Eye (tissue), 1 donor: ENCODE results near the gene ATR.
"Not testable (repeated sequence)": the region's sequence is repeated elsewhere in the genome, so short reads cannot be mapped to it uniquely, and the experiment has no call there.

Source experiments
- DNase-seq: peaks from one replicate; pipeline ENCODE4 v3.0.0-alpha.2; 2015

The ATR gene

DNA sequence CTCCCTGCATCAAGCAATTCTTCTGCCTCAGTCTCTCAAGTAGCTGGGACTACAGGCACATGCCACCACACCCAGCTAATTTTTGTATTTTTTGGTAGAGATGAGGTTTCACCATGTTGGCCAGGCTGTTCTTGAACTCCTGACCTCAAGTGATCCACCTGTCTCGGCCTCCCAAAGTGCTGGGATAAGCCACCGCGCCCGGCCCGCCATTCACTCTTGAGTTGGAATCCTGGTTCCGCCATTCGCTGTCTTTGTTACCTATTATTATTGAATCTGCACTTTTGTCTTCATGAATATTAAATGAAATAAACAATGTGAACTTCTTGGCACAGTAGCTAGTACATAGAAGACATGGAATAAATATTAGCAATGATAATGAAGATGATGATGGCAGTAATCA, 13.7 kb upstream of the ATR start:
- not testable (repeated sequence) for DNase-seq

DNA sequence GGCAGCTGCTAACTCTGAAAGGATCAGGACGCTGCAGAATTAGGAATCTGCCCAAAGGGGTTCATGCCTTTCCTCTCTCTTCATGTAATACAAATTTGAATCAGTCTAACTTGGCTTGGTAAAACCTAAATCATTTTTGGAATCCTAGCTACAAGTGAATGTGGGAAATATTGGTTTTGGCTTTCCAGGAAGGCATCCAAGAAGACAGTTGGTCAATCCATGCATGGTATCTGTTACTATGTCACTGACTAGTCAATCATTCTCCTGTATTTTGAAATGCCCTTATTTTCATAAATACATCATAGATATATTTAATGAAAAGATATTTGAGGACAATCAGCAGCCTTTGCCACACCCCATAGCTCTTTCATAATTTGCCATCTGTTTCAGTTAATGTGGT, 10.2 kb upstream of the ATR start:
- DNase-seq: no peak

DNA sequence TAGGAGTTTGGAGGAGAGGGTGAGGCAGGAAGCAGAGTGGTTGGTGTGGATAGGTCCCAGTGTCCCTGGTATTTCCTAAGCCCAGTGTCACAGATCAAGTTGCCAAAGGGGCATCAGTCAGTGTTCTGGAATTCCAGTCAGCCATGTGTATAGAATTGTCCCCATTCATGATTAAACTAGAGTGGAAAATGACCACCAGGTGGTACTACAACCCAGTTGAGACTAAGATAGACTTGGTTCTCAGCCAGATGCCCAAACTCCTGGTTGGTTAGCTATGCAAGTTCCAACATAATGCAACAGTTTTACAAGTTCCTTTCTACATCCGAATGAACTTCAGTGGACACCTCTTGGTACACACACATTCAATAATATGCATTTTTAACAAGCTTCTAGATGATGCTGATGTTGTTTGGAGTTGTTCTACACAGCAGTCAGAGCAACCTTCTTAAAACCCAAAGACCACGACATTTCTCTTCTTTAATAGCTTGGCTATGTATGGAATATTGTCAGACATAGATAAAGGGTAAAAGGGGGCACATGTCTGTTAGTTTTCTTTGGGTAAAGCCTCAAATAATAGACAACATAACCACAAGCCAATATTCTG, 8.4 kb upstream of the ATR start:
- peak; percentile 87 for DNase-seq

DNA sequence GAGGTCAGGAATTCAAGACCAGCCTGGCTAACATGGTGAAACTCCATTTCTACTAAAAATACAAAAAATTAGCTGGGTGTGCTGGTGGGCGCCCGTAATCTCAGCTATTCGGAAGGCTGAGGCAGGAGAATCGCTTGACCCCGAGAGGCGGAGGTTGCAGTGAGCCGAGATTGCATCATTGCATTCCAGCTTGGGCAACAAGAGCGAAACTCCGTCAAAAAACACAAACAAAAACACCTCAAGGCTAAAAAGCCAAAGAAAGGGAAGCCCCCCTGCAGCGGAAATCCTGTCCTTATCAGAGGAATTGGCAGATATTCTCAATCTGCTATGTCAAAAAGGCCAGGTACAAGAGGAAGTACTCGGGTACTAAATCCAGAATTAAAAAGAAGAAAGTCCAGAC, 2.5 kb upstream of the ATR start:
- not testable (repeated sequence) for DNase-seq

DNA sequence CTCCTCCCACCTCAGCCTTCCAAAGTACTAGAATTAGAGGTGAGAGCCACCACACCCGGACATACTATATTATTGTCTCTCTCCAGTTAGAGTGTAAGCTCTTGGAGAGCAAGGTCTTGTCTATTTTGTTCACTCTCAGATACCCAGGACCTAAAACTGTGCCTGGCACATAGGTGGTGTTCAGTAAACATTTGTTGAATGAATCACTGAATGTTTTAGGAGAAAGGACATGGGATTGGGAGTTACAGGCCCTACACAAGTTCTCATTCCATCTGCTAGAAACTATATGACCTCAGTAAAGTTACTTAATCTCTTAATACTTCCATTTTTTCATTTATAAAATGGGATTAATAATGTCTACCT, 1.5 kb upstream of the ATR start:
- no peak for DNase-seq

DNA sequence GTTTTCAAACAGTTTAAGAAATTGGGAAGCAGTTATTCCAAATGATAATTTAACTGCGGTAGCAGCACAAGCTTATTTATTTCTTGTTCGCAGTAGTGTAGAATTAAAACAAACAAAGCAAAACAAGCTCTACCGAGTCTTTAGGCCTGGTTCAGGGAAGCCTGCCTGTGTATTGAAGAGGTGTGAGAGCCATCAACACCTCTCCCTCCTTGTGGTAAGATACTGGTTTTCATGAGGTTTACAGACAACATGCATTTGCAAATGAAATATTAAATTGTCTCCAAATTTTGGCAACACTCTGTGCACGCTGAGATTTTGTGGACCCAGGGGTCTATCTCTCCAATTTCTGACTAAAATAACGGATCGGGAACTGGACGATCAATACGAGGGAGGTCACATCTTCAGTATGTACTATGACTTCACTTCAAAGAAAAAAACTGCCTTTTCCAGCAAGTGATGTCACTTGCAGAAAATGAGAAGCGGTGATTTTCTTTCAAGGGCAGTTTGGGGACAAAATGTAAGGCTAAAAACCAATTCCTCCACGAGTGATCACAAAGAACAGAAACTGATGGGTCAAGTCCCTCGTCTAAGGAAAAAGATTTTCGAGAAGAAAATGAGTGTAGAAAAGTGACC, 721 bp downstream of the ATR start:
- DNase-seq: no peak

DNA sequence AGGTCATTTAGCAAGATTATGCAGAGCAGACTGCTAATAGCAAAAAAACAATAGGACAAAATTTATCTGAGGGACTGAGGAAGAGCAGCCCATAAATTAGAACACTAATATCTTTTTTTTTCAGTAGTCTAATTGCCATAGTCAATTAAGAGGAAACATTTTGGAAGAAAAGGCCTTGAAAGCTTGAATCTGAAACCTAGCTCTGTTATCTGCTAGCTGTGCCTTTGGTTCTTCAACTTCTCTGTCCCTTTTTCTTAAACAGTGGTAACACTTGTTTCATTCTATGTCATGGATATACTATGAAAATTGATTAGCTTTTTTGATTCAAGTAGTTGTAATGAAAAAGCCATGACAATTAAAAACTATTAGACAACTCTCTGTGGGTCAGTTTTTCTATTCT, 1.7 kb downstream of the ATR start:
- DNase-seq: no peak

DNA sequence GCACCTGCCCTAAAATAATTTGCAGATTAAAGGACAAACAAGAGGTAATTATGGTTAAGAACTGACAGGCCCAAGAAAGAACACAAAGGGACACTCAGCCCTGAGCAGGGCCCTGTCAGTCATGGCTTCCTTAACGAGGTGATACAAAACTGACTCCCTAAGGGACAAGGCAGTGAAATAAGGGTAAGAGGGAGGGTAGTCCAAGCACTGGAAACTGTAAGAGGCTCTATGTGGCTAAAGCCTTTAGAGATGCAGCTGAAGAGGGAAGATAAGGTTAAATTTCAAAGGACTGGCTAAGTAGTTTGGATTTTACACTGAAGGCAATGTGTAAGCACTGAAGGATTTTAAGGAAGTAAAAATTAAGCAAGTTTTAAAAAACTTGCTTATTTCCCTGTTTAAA, 3.9 kb downstream of the ATR start:
- no peak for DNase-seq

DNA sequence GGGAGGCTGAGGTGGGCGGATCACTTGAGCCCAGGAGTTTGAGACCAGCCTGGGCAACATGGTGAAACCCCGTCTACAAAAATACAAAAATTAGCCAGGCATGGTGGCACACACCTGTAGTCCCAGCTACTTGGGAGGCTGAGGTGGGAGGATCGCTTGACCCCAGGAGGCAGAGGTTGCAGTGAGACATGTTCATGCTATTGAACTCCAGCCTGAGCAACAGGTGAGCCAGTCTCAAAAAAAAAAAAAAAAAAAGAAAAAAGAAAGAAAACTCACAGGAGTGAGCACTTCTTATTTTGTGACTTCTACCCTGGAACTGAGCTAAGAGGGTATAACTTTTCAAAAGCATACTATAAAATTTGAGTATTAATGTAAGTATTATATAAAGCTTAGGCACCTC, 4.3 kb downstream of the ATR start:
- DNase-seq: not testable (repeated sequence)

DNA sequence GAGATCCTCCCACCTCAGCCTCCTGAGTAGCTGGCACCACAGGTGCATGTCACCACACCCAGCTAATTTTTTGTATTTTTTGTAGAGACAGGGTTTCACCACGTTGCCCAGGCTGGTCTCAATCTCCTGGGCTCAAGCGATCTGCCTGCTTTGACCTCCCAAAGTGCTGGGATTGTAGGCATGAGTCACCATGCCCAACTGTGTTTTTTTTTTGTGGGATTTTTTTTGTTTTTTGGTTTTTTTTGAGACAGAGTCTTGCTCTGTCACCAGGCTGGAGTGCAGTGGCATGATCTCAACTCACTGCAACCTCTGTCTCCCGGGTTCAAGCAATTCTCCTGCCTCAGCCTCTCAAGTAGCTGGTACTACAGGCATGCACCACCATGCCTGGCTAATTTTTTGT, 9.1 kb downstream of the ATR start:
- not testable (repeated sequence) for DNase-seq

DNA sequence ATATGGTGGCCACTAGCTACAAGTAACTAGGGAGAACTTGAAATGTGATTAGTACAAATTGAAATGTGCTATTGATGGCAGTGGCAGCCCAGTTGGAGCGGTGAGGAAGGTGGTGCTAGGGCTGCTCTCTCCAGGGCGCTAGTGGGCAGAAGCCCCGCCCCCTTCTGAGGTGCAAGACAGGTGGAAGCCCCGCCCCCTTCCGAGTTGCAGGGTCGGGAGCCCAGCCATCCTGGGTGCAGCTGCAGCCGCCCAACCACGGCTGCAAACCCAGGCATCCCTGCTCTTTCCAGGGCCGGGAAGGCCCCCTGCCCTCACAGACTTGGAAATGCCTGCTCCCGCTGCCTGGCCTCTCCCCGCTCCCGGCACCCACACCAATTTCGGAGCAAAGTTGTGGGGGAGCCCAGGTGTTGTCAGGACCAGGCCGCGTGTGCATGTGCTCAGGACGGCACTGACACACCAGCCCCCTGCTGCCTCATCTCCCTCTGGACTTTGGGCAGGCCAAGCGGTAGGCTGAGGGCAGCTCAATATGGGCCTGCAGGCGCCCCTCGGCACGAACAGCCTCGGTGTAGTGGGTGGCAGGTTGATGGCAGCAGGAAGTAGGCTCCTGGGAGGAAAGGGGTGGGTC, 10.0 kb downstream of the ATR start:
- DNase-seq: no peak

DNA sequence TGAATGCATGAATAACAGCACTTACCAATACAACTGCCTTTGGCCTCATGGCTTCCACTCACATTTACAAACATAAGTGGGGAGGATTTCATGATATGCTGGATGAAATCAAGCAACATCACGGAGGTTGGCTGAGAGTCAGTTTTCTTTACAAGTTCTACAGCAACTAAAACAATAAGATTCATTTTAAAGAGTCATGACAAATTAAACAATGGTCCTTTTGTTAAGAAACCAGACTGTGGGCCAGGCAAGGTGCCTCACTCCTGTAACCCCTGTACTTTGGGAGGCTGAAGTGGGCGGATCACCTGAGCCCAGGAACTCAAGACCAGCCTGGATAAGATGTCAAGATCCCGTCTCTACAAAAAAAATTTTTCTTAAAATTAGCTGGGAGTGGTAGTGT, 12.4 kb downstream of the ATR start:
- no peak for DNase-seq

DNA sequence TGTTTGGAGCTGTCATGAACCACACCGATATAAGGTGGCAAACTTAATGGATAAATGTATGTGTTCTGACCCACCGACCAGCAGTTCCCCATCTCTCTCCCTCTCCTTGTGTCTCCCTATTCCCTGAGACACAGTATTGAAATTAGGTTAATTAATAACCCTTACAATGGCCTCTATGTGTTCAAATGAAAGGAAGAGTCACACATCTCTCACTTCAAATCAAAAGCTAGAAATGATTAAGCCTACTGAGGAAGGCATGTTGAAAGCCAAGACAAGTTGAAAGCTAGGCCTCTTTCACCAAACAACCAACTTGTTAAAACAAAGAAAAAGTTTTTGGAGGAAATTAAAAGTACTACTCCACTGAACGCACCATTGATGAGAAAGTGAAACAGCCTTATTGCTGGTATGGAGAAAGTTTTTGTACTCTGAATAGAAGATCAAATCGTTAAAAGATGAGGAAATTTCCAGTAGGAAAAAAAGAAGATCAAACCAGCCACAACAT, 15.0 kb downstream of the ATR start:
- no peak for DNase-seq

DNA sequence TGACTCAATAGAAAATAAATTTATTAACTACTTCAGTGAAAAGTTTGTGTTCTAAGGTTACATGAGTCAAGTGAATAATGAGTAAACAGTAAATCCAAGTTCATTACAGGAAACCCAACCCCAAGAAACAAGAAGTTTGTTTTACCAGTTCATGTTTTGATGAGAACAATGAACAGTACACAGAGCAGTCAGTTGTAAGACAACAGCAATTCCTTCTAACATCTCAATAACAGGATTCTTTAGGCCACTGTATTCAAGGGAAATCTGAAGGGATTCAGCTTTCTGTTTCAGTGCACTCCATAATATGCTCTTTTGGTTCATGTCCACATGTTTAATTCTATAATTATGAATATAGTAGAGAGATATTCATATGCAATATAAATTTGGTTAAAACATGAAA, 18.4 kb downstream of the ATR start:
- no peak for DNase-seq

DNA sequence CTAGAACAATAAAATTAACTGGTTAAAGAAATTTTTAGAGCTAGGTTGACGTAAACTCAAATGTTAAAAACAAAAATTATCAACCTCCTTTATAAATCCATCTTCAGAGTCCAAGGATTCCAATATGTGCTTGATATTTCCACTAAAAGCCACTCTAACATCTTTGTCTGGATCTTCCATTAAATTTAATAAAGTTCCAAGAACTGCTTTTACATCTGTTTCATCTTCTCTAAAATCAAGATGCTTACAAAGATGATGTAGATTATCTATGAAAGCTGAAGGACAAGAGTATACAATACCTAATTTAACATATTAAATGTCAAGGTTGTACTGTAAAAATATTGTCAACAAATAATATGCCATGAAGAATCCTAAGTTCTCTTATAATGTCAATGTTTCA, 24.8 kb downstream of the ATR start:
- no peak for DNase-seq

DNA sequence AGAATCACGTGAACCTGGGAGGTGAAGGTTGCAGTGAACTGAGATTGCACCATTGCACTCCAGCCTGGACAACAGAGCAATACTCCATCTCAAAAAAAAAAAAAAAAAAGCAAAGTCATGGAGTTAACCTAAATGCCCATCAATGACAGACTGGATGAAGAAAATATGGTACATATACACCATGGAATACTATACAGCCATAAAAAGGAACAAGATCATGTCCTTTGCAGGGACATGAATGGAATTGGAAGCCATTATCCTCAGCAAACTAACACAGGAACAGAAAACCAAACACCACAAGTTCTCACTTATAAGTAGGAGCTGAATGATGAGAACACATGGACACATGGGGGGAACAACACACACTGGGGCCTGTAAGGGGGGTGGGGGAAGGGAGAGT, 26.0 kb downstream of the ATR start:
- not testable (repeated sequence) for DNase-seq

DNA sequence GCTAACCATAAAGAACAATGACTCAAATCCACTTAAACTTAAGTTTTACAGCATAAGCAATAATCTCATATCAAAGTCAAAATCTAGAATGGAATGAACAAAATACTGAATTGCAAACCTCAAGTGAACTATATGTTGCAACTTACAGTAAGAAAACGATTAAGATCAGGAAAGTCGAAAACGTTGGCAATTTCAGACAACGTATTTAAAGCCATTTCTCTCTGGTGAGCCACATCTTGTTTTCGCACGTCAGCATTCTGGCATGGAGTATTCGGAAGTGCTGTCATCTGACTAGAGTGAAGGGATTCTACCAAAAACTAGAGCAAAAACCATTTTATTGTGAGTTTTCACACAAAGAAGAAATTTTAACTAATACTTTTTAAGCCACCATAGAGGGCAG, 28.5 kb downstream of the ATR start:
- DNase-seq: no peak

DNA sequence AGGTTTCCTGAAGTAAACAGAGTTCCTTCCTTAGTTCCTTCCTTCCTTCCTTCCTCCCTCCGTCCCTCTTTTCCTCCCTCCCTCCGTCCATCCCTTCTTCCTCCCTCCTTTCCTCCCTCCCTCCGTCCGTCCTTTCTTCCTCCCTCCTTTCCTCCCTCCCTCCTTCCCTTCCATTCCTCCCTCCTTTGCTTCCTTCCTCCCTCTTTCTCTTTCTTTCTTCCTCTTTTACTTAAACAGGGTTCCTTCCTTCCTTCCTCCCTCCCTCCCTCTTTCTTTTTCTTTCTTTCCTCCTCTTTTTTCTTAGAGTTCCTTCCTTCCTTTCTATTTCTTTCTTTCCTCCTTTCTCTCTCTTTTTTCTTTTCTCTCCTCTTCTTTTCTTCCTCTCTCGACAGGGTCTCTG, 35.2 kb downstream of the ATR start:
- DNase-seq: no peak

DNA sequence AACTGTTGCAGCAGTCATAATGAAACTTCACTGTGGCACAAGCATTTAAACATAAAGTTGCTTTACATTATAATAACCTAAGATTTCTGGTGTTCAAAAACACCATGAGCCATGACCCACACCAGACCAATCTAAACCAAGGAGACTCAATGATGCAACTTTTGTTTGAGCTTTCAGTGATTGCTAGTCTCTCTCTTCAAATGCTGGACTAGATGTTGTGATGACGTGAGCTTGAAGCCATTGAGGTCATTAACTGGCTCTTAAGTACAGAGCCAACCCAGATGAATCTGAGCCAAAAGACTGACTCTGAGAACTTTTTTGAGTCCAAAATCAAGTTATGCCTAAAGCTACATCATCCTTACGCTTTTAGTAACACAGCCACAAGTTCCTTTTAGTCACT, 36.5 kb downstream of the ATR start:
- DNase-seq: no peak

DNA sequence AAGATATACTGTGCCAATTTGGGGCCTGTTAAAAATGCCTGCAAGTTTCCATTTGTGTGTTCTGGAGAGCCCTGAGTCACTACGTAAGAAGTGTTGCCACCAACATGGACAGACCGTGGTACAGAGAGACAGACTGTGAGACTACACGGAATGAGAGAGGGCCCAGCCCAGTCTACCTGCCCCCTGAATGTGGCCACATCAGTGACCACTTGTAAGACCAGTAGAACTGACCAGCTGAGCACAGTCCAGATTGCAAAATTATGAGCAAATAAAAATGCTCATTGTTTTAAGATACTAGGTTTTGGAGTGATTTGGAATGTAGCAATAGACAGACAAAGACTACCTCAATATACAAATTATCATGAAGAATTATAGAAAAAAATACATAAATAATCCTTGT, 42.0 kb downstream of the ATR start:
- DNase-seq: no peak

DNA sequence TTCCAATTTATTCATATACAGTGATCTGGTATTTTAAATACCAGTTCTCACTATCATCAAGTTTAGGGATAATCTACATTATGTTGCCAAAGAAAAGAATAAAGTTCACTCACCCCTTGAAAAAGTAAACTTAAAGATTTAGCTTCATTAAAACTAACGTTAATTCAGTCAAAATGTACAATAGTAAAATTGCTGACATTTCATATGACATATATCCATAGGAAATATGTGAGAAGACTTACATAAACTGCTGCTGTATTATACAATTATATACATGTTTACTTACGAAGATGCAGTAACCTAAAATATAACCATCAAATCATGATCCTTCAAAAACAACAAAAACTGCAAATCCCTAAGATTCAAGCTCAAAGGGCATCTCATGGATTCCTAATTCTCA, 44.0 kb downstream of the ATR start:
- no peak for DNase-seq

DNA sequence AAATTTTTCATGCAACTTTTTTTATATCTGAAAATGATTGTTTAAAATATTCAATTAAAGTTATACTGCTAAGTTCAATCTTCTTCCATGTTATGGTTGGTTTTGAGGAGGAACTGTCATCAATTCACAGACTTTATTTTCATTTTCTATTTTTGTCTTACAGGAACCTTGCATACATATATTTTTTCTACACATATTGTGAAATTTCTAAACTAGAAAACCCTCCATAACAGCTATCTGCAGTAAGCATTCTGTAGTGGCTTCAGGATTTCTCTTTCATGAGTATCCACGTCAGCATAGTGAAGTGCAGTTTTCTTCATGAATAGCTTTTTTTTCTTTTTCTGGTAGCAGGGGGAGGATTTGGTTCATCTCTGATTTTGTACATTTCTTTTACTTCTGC, 48.2 kb downstream of the ATR start:
- no peak for DNase-seq

DNA sequence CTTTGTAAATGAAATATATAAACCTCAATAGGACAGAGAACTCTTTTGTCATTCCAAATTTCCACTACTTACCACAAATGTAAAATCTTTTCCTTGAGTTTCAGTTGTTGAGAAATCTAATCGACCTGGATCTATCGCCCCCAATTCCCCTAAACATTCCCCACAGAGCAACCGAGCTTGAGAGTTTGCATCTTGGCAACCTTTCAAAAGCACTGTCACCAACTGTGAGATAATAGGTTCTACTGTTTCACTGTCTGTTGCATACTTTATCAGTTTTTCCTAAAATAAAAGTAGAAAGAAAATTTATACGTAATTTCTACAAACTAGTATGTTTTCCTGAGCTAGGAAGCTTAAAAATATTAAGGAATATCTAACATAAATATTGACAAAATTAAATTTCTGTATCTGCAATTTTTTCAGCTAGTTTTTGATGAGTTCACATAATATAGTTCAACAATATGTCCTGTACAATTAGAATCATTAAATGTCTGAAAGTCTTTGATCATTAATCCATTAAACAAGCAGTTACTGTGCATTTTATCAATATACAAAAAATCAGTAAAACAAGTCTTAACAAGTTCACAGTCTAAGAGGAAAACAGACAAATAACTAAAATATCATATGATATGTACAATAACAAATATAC, 54.5 kb downstream of the ATR start:
- no peak for DNase-seq

DNA sequence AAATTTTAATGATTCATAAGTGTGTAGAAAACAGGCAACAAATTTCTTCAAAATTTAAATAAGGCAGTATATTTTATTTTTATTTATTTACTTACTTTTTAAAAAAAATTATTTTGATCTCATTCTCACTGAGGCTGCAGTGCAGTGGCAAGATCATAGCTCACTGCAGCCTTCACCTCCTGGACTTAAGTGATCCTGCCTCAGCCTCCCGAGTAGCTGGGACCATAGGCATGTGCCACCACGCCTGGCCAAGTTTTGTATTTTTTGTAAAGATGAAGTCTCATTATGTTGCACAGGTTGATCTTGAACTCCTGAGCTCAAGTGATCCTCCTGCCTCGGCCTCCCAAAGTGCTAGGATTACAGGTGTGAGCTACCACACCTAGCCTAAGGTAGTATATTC, 69.5 kb downstream of the ATR start:
- DNase-seq: no peak
